SH-SY5Y (cell line): ENCODE measurements around the gene WFIKKN1.

Experiments used
- GATA2 ChIP-seq: IDR thresholded peaks from 2 replicates; pipeline ENCODE4 v1.6.1; 2011; ENCODE audit warnings: mild to moderate bottlenecking, low read depth, low read length
- GATA3 ChIP-seq: IDR thresholded peaks from 2 replicates; pipeline ENCODE4 v1.6.1; 2011; ENCODE audit warnings: low read depth, mild to moderate bottlenecking, low read length, moderate library complexity

DNA sequence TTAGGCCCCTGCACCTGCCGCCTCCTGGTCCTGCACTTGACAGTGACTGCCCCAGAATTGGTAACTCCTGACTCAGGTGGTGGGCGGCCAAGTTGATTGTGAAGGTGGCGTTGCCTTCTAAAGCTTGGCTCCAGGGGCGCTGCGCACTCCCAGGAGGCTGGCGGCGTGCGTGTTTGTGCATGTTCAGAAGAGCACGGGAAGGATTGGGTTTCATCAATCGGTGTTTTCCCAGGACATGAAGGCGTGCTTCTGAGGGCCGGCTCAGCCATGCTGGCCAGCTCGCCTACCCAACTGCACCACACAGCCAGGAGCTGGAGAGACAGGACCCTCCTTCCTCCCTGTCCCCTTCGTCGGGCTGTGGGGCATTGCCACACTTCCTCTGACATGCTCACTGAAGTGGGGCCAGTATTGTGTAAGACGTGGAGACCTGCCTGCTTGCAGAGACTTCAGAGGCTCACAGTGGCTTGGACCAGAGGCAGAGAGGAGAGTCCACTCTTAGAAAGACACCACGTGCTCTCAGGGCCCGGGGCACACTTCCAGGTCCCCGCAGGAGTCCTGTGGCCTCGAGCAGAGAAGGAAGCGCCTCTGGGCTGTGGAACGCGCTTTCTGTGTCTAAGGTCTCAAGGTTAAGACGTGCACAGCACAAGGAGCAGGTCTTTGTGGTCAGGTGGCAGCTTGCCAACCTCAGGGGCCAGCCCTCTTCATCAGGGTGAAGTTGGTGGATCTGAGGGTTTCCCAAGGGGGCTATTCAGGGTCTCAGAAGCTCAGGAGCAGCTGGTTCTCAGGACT lies 38.1 kb upstream of the WFIKKN1 start:
- TF ChIP-seq GATA2, result no peak
- no peak for TF ChIP-seq GATA3
